Ascending aorta (tissue), 2 donors: ENCODE results near the gene SLC9A8. TPM values are rescaled to one million over a fixed set of nuclear protein-coding genes. Genes with fewer than 3 reads are reported as not detected.
A peak's percentile ranks its signal among the peaks of the same experiment; 100 is the strongest.

Source experiments
- DNase-seq, 2 donors: peaks; one replicate each; pipeline ENCODE4 v3.0.0-alpha.2; 2019; ENCODE audit warnings: low spot score in 2 of 2
- H3K27ac ChIP-seq, 2 donors: fragments of 200-600 bp; sonication (generic); one replicate each; pipeline ENCODE4 v1.5.1; 2016 to 2017; ENCODE audit warnings: mild to moderate bottlenecking in 1 of 2
- H3K27me3 ChIP-seq: fragments of 200-600 bp; sonication (generic); one replicate; pipeline ENCODE4 v1.5.1; 2017
- H3K36me3 ChIP-seq, 2 donors: fragments of 200-600 bp; sonication (generic); one replicate each; pipeline ENCODE4 v1.5.1; 2016
- H3K4me1 ChIP-seq, 2 donors: fragments of 200-600 bp; sonication (generic); one replicate each; pipeline ENCODE4 v1.5.1; 2016 to 2017; ENCODE audit warnings: mild to moderate bottlenecking in 1 of 2
- H3K4me3 ChIP-seq, 2 donors: fragments of 200-600 bp; sonication (generic); one replicate each; pipeline ENCODE4 v1.5.1; 2016 to 2017; ENCODE audit warnings: mild to moderate bottlenecking in 1 of 2
- H3K9me3 ChIP-seq, 2 donors: fragments of 200-600 bp; sonication (generic); one replicate each; pipeline ENCODE4 v1.5.1; 2016
- CTCF ChIP-seq, 3 experiments: fragments of 200-600 bp in 2 of 3; fragments of 450-650 bp in 1 of 3; sonication (generic) in 2 of 3; IDR thresholded peaks; one replicate each; pipeline ENCODE4 v1.5.1; 2016 to 2019; ENCODE audit warnings: antibody characterized with exemption in 3 of 3, mild to moderate bottlenecking in 1 of 3, moderate library complexity in 1 of 3
- intact Hi-C: fragments of 100-400 bp; cut with DNase I; formaldehyde crosslinking; loops from one replicate; pipeline ENCODE4 v1.15.1; 2023
- total RNA-seq: library from RNA; depleted of rRNA; stranded (reverse); fragments of >200 nt; gene quantifications from one replicate; pipeline ENCODE4 v1.1.0, GENCODE V29; 2016

Gene SLC9A8
- total RNA-seq, 1 donor from 2014 or later: 9.7 TPM

DNA sequence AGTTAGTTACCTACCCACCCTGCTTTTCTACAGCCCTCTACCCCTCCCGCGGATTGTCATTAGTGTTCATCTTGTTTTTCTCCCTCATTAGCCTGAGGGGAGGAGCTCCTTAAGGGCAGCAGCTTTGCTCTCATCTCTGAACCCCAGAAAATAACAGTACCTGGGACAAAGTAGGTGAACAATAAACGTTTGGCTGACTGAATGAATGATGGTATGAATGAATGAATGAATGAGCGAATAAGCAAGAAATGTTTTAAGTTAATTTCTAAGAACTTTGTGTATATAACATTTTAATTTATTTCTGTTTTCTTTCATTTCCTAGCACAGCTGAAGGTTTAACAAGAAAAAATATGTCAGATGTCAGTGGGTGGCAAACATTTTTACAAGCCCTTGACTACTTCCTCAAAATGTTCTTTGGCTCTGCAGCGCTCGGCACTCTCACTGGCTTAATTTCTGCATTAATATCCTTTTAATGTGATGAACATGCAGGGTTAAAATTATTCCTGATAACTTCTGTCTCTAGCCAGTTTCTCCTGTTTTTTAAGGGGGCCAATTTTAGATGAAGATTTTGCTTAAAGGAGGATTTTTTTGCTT is 50.1 kb downstream of the SLC9A8 start:
- peaks cover 18 to 36% of the 10 kb centered on the region in 2 donors for H3K4me1 ChIP-seq
- no peaks in the 10 kb centered on the region for H3K27me3 ChIP-seq
- DNase-seq: peak in 1 of 2 donors; percentile 44
- no peak overlapping the region for H3K4me3 ChIP-seq
- no peaks in the 10 kb centered on the region for H3K9me3 ChIP-seq
- H3K36me3 ChIP-seq: peaks cover 7 to 20% of the 10 kb centered on the region in 2 donors
- intact Hi-C loops: loop anchor here (10.0 kb wide), 1 partner anchor 172 kb away; no protein-coding TSS in a partner anchor
- no peak for TF ChIP-seq CTCF (IDR thresholded peaks at IDR 0.05)
- H3K27ac ChIP-seq: no peak overlapping the region

DNA sequence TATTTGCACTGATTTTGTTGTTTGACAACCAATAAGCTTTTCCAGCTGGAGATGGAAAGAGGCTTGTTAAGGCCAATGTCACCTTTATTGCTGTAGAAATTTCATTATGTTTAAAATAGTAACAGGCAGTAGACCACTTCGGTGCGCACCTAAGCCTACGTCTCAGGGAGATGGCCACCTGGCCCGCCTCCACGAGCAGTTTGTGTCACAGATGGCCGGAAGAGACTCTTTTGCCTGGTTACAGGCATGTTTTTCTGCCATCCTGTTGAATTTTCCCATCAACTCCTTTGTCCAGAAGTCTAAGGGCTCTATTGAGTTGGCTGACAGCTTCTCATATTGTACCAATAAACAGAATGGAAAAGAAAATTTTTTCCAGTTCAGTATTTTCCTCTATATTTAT is 51.0 kb downstream of the SLC9A8 start:
- H3K27me3 ChIP-seq: no peaks in the 10 kb centered on the region
- intact Hi-C loops: loop anchor here (10.0 kb wide), 1 partner anchor 171 kb away; no protein-coding TSS in a partner anchor
- peaks cover 7 to 20% of the 10 kb centered on the region in 2 donors for H3K36me3 ChIP-seq
- no peak overlapping the region for H3K27ac ChIP-seq
- no peak for TF ChIP-seq CTCF (IDR thresholded peaks at IDR 0.05)
- H3K9me3 ChIP-seq: no peaks in the 10 kb centered on the region
- H3K4me3 ChIP-seq: no peak overlapping the region
- H3K4me1 ChIP-seq: peaks cover 13 to 39% of the 10 kb centered on the region in 2 donors
- DNase-seq: peak in 1 of 2 donors; percentile 41

GRCh38 chr20:49865559-49865958 is 52.9 kb downstream of the SLC9A8 start:
- H3K4me1 ChIP-seq: peaks cover 12 to 35% of the 10 kb centered on the region in 2 donors
- peak in 1 of 2 donors; percentile 66 for DNase-seq
- H3K27me3 ChIP-seq: no peaks in the 10 kb centered on the region
- peak overlapping the region; percentile 51 to 76 for H3K27ac ChIP-seq
- intact Hi-C loops: loop anchor here (10.0 kb wide), 1 partner anchor 169 kb away; no protein-coding TSS in a partner anchor
- TF ChIP-seq CTCF (IDR thresholded peaks at IDR 0.05): no peak
- H3K4me3 ChIP-seq: no peak overlapping the region
- no peaks in the 10 kb centered on the region for H3K9me3 ChIP-seq
- peaks cover 7 to 20% of the 10 kb centered on the region in 2 donors for H3K36me3 ChIP-seq

GRCh38 chr20:49866051-49866450 is 53.4 kb downstream of the SLC9A8 start:
- Histone ChIP-seq H3K36me3 (peaks cover 7 to 20% of the 10 kb centered on the region in 2 donors), H3K27ac (peak overlapping the region; percentile 51 to 76), H3K9me3 (no peaks in the 10 kb centered on the region), H3K4me1 (peaks cover 12 to 35% of the 10 kb centered on the region in 2 donors), H3K4me3 (no peak overlapping the region), H3K27me3 (no peaks in the 10 kb centered on the region)
- peak in 1 of 2 donors; percentile 42 for DNase-seq
- intact Hi-C loops: loop anchor here (2.0 to 10.0 kb wide), 2 partner anchors 13 to 169 kb away; no protein-coding TSS in a partner anchor
- no peak for TF ChIP-seq CTCF (IDR thresholded peaks at IDR 0.05)

GRCh38 chr20:49867453-49868215 is 55.0 kb downstream of the SLC9A8 start:
- no peak for TF ChIP-seq CTCF (IDR thresholded peaks at IDR 0.05)
- Histone ChIP-seq H3K27ac (peak overlapping the region; percentile 71 to 76), H3K4me1 (peaks cover 12 to 35% of the 10 kb centered on the region in 2 donors), H3K4me3 (no peak overlapping the region), H3K9me3 (no peaks in the 10 kb centered on the region), H3K36me3 (peaks cover 7 to 20% of the 10 kb centered on the region in 2 donors), H3K27me3 (no peaks in the 10 kb centered on the region)
- peak in 1 of 2 donors; percentile 33 for DNase-seq
- intact Hi-C loops: loop anchor here (1.0 to 10.0 kb wide), 3 partner anchors 9 to 167 kb away; no protein-coding TSS in a partner anchor
